Activated CD8-positive, alpha-beta T cell treated with anti-CD3 and anti-CD28 coated beads, Interleukin-2, amount 10 ng/mL, durations not matched to agents 7 days and 5 days (primary cell): ENCODE results near the gene SMYD3. TPM values are rescaled to one million over a fixed set of nuclear protein-coding genes. Genes with fewer than 3 reads are reported as not detected.
"Not testable (repeated sequence)": the region's sequence is repeated elsewhere in the genome, so short reads cannot be mapped to it uniquely, and the experiment has no call there.

ENCODE experiments used
- ATAC-seq: fragments of 150-1000 bp; cut with Tn5 transposase; one replicate; pipeline ENCODE4 v1.10.0; 2021; ENCODE audit warnings: moderate library complexity
- CTCF ChIA-PET: fragments of 350-600 bp; sonication (Branson Sonifier 250); formaldehyde crosslinking; loops from one replicate; lab custom pipeline; 2021; ENCODE audit warnings: antibody characterized with exemption; lab: Charles Lee
- POLR2A ChIA-PET: fragments of 350-600 bp; sonication (Branson Sonifier 250); formaldehyde crosslinking; loops from one replicate; lab custom pipeline; 2021; ENCODE audit warnings: antibody characterized with exemption; lab: Charles Lee
- DNase-seq: peaks from one replicate; pipeline ENCODE4 v3.0.0-alpha.2; 2020
- H3K27ac Mint-ChIP-seq: one replicate; pipeline ENCODE4 v1.8.0; 2021; ENCODE audit warnings: mild to moderate bottlenecking, mixed read lengths
- H3K27me3 Mint-ChIP-seq: one replicate; pipeline ENCODE4 v1.8.0; 2021; ENCODE audit warnings: low read depth, mixed read lengths
- H3K36me3 Mint-ChIP-seq: one replicate; pipeline ENCODE4 v1.8.0; 2021; ENCODE audit warnings: low read depth, mixed read lengths
- H3K4me1 Mint-ChIP-seq: one replicate; pipeline ENCODE4 v1.8.0; 2021; ENCODE audit warnings: low read depth, mixed read lengths
- H3K4me3 Mint-ChIP-seq: one replicate; pipeline ENCODE4 v1.8.0; 2021; ENCODE audit warnings: mild to moderate bottlenecking, mixed read lengths
- H3K9me3 Mint-ChIP-seq: one replicate; pipeline ENCODE4 v1.8.0; 2022; ENCODE audit warnings: mixed read lengths; ENCODE audit not compliant: insufficient read depth
- total RNA-seq, 2 experiments: library from RNA; stranded (reverse); gene quantifications; one replicate each; pipeline ENCODE4 v1.2.3, GENCODE V29; 2021

SMYD3 gene
- total RNA-seq, 2 experiments from 2014 or later: 22.7 to 23.2 TPM

- Mint-ChIP-seq H3K4me3 (no peak overlapping the region), H3K27ac (no peak overlapping the region), H3K9me3 (peaks cover 3% of the 10 kb centered on the region), H3K4me1 (no peaks in the 10 kb centered on the region), H3K36me3 (no peaks in the 10 kb centered on the region), H3K27me3 (no peaks in the 10 kb centered on the region)
- ChIA-PET POLR2A (no interaction called here), CTCF (no interaction called here)
- DNase-seq: no peak
- no peak for ATAC-seq
These were observed 752.6 kb downstream of the SMYD3 start for GRCh38 chr1:245754463-245754961.

- no peak overlapping the region for H3K4me3 Mint-ChIP-seq
- H3K27me3 Mint-ChIP-seq: no peaks in the 10 kb centered on the region
- DNase-seq (no peak), ATAC-seq (no peak)
- CTCF ChIA-PET: no interaction called here
- H3K27ac Mint-ChIP-seq: no peak overlapping the region
- no peaks in the 10 kb centered on the region for H3K4me1 Mint-ChIP-seq
- peaks cover 3% of the 10 kb centered on the region for H3K9me3 Mint-ChIP-seq
- POLR2A ChIA-PET: no interaction called here
- no peaks in the 10 kb centered on the region for H3K36me3 Mint-ChIP-seq
These were observed 753.3 kb downstream of the SMYD3 start for GRCh38 chr1:245753807-245754206.

GRCh38 chr1:245752561-245752960, 754.5 kb downstream of the SMYD3 start:
- Mint-ChIP-seq H3K36me3 (peaks cover 4% of the 10 kb centered on the region), H3K9me3 (no peaks in the 10 kb centered on the region), H3K27me3 (no peaks in the 10 kb centered on the region), H3K27ac (no peak overlapping the region), H3K4me1 (no peaks in the 10 kb centered on the region), H3K4me3 (no peak overlapping the region)
- CTCF ChIA-PET: no interaction called here
- DNase-seq (no peak), ATAC-seq (no peak)
- POLR2A ChIA-PET: no interaction called here

- CTCF ChIA-PET: no interaction called here
- DNase-seq: no peak
- no peak for ATAC-seq
- Mint-ChIP-seq H3K27me3 (no peaks in the 10 kb centered on the region), H3K4me1 (no peaks in the 10 kb centered on the region), H3K27ac (no peak overlapping the region), H3K9me3 (no peaks in the 10 kb centered on the region), H3K36me3 (peaks cover 6% of the 10 kb centered on the region), H3K4me3 (no peak overlapping the region)
- POLR2A ChIA-PET: no interaction called here
These were observed 755.2 kb downstream of the SMYD3 start for GRCh38 chr1:245751726-245752470.

- Mint-ChIP-seq H3K27me3 (no peaks in the 10 kb centered on the region), H3K36me3 (peaks cover 6% of the 10 kb centered on the region), H3K4me3 (no peak overlapping the region), H3K4me1 (no peaks in the 10 kb centered on the region), H3K9me3 (no peaks in the 10 kb centered on the region), H3K27ac (no peak overlapping the region)
- no peak for ATAC-seq
- ChIA-PET CTCF (no interaction called here), POLR2A (no interaction called here)
- no peak for DNase-seq
These were observed 756.0 kb downstream of the SMYD3 start for GRCh38 chr1:245751116-245751515.

- Mint-ChIP-seq H3K36me3 (peaks cover 6% of the 10 kb centered on the region), H3K27me3 (no peaks in the 10 kb centered on the region), H3K27ac (no peak overlapping the region), H3K4me1 (no peaks in the 10 kb centered on the region), H3K4me3 (no peak overlapping the region), H3K9me3 (no peaks in the 10 kb centered on the region)
- CTCF ChIA-PET: no interaction called here
- DNase-seq (no peak), ATAC-seq (no peak)
- POLR2A ChIA-PET: no interaction called here
These were observed 756.8 kb downstream of the SMYD3 start for GRCh38 chr1:245750261-245750660.

- Mint-ChIP-seq H3K4me3 (no peak overlapping the region), H3K27me3 (no peaks in the 10 kb centered on the region), H3K9me3 (no peaks in the 10 kb centered on the region), H3K4me1 (no peaks in the 10 kb centered on the region), H3K36me3 (peaks cover 6% of the 10 kb centered on the region), H3K27ac (no peak overlapping the region)
- CTCF ChIA-PET: no interaction called here
- POLR2A ChIA-PET: no interaction called here
- no peak for ATAC-seq
- no peak for DNase-seq
These were observed 758.0 kb downstream of the SMYD3 start for GRCh38 chr1:245749053-245749452.

GRCh38 chr1:245748646-245749045, 758.4 kb downstream of the SMYD3 start:
- CTCF ChIA-PET: no interaction called here
- Mint-ChIP-seq H3K4me3 (no peak overlapping the region), H3K4me1 (no peaks in the 10 kb centered on the region), H3K36me3 (peaks cover 6% of the 10 kb centered on the region), H3K27ac (no peak overlapping the region), H3K27me3 (no peaks in the 10 kb centered on the region), H3K9me3 (no peaks in the 10 kb centered on the region)
- POLR2A ChIA-PET: no interaction called here
- DNase-seq (no peak), ATAC-seq (no peak)

- H3K27ac Mint-ChIP-seq: no peak overlapping the region
- CTCF ChIA-PET: no interaction called here
- H3K27me3 Mint-ChIP-seq: no peaks in the 10 kb centered on the region
- H3K36me3 Mint-ChIP-seq: peaks cover 6% of the 10 kb centered on the region
- no peak for ATAC-seq
- no peaks in the 10 kb centered on the region for H3K9me3 Mint-ChIP-seq
- no peaks in the 10 kb centered on the region for H3K4me1 Mint-ChIP-seq
- no peak for DNase-seq
- no peak overlapping the region for H3K4me3 Mint-ChIP-seq
- POLR2A ChIA-PET: no interaction called here
These were observed 758.8 kb downstream of the SMYD3 start for GRCh38 chr1:245748240-245748639.

GRCh38 chr1:245742896-245743295, 764.2 kb downstream of the SMYD3 start:
- Mint-ChIP-seq H3K4me3 (no peak overlapping the region), H3K36me3 (peaks cover 2% of the 10 kb centered on the region), H3K9me3 (no peaks in the 10 kb centered on the region), H3K27me3 (no peaks in the 10 kb centered on the region), H3K4me1 (no peaks in the 10 kb centered on the region), H3K27ac (no peak overlapping the region)
- POLR2A ChIA-PET: no interaction called here
- CTCF ChIA-PET: no interaction called here
- DNase-seq (no peak), ATAC-seq (no peak)

GRCh38 chr1:245740336-245740735, 766.7 kb downstream of the SMYD3 start:
- POLR2A ChIA-PET, ATAC-seq, H3K27ac Mint-ChIP-seq, H3K9me3 Mint-ChIP-seq, H3K4me3 Mint-ChIP-seq, DNase-seq, H3K27me3 Mint-ChIP-seq, H3K4me1 Mint-ChIP-seq, H3K36me3 Mint-ChIP-seq, CTCF ChIA-PET: not testable (repeated sequence)

GRCh38 chr1:245730801-245731200, 776.3 kb downstream of the SMYD3 start:
- Mint-ChIP-seq H3K36me3 (no peaks in the 10 kb centered on the region), H3K4me3 (no peak overlapping the region), H3K27me3 (peaks cover 2% of the 10 kb centered on the region), H3K9me3 (no peaks in the 10 kb centered on the region), H3K27ac (no peak overlapping the region), H3K4me1 (no peaks in the 10 kb centered on the region)
- ATAC-seq (no peak), DNase-seq (no peak)
- POLR2A ChIA-PET: no interaction called here
- CTCF ChIA-PET: interaction anchor here (0.7 kb wide), 1 partner anchor 865 kb away, joined by 3 read pairs; no protein-coding TSS in a partner anchor
